Cardiac atrium fibroblast (primary cell): Measurements from ENCODE around the gene ANKRD36. TPM values are rescaled to one million over a fixed set of nuclear protein-coding genes. Genes with fewer than 3 reads are reported as not detected.

Experiments used
- total RNA-seq: library from RNA; depleted of rRNA; stranded (reverse); fragments of >200 nt; gene quantifications from 2 replicates; pipeline ENCODE4 v1.2.3, GENCODE V29; 2015

The ANKRD36 gene
- 7.1 and 13.0 TPM in 2 replicates for total RNA-seq

GRCh38 chr2:97113050-97113881, at the start of gene ANKRD36:
TSS of gene ANKRD36 (plus strand) at chr2:97113153. CDS start at chr2:97113740, 587 bp downstream.

GRCh38 chr2:97094772-97095611, 18.0 kb upstream of the ANKRD36 start, which contains the start of gene FAHD2B:
TSS of gene FAHD2B (minus strand) at chr2:97094882. CDS start at chr2:97091706, 3,176 bp downstream.

Other genes with a start within 250 kb of the ANKRD36 start
- 28.2 and 39.0 TPM in 2 replicates for gene SEMA4C, start 243.1 kb upstream of the ANKRD36 start, total RNA-seq
- not detected in 2 replicates for gene FAM178B, start 126.6 kb upstream of the ANKRD36 start, total RNA-seq
- 4.5 and 12.8 TPM in 2 replicates for gene FAHD2B, start 18.3 kb upstream of the ANKRD36 start, total RNA-seq